Endothelial cell (in vitro differentiated cells): ENCODE measurements around the gene PDZD8. TPM values are rescaled to one million over a fixed set of nuclear protein-coding genes. Genes with fewer than 3 reads are reported as not detected.

ENCODE experiments used
- DNase-seq: peaks from one replicate; pipeline ENCODE4 v3.0.0; 2021; ENCODE audit warnings: low spot score
- H3K27ac Mint-ChIP-seq: one replicate; pipeline ENCODE4 v1.8.0; 2021; ENCODE audit warnings: mixed read lengths, inconsistent platforms; ENCODE audit not compliant: unreplicated experiment
- H3K27me3 Mint-ChIP-seq: one replicate; pipeline ENCODE4 v1.8.0; 2021; ENCODE audit warnings: mild to moderate bottlenecking, moderate library complexity, mixed read lengths, inconsistent platforms; ENCODE audit not compliant: unreplicated experiment
- H3K36me3 Mint-ChIP-seq: one replicate; pipeline ENCODE4 v1.8.0; 2021; ENCODE audit warnings: mild to moderate bottlenecking, low read depth, mixed read lengths, inconsistent platforms; ENCODE audit not compliant: unreplicated experiment
- H3K4me1 Mint-ChIP-seq: one replicate; pipeline ENCODE4 v1.8.0; 2021; ENCODE audit warnings: mild to moderate bottlenecking, mixed read lengths, inconsistent platforms; ENCODE audit not compliant: unreplicated experiment
- H3K4me3 Mint-ChIP-seq: one replicate; pipeline ENCODE4 v1.8.0; 2021; ENCODE audit warnings: mild to moderate bottlenecking, mixed read lengths, inconsistent platforms; ENCODE audit not compliant: unreplicated experiment
- H3K9me3 Mint-ChIP-seq: one replicate; pipeline ENCODE4 v1.8.0; 2021; ENCODE audit warnings: mixed read lengths, inconsistent platforms; ENCODE audit not compliant: unreplicated experiment
- CTCF ChIP-seq: fragments of 200-600 bp; sonication (generic); IDR thresholded peaks from one replicate; pipeline ENCODE4 v1.5.0; 2021; ENCODE audit warnings: antibody characterized with exemption; ENCODE audit not compliant: unreplicated experiment
- total RNA-seq: library from RNA; stranded (reverse); fragmentation: NEBNext Ultra II Directional; extraction: Animal tissue kit (Norgen Biotek cat#: 25700); gene quantifications from one replicate; pipeline ENCODE4 v1.2.1, GENCODE V29; 2021; ENCODE audit not compliant: unreplicated experiment

PDZD8 gene
- total RNA-seq, 1 donor from 2014 or later, result 25.6 TPM

DNA sequence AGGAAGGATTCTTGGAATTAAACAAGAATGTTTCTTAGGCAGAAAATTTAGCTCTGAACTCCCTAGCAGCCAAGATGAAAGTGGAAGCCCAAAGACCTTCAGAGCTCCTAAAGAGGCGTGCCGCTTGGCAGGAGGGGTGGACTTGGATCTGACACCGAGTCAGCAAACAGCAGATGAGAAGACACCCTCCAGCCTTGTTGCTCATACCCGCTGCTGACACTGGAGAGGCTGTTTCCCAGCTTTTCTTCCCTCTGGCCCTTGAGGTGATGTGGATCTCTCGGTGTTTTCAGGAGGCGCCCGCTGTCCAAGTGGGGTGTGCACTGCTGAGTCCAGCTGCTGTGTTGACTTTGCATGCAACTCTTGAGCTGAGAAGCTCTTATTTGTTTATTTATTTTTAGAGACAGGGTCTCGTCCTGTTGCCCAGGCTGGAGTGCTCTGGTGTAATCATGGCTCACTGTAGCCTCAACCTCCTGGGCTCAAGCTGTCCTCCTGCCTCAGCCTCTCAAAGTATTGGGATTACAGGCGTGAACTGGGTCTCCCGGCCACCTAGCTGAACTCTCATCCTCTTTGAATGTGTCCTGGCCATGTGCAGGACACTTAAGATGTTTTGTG is 112.8 kb downstream of the PDZD8 start:
- Mint-ChIP-seq H3K36me3 (no peaks in the 10 kb centered on the region), H3K4me1 (peaks cover 21% of the 10 kb centered on the region), H3K4me3 (no peak overlapping the region), H3K9me3 (no peaks in the 10 kb centered on the region), H3K27ac (no peak overlapping the region), H3K27me3 (peaks cover 3% of the 10 kb centered on the region)
- no peak for DNase-seq
- TF ChIP-seq CTCF, result no peak

DNA sequence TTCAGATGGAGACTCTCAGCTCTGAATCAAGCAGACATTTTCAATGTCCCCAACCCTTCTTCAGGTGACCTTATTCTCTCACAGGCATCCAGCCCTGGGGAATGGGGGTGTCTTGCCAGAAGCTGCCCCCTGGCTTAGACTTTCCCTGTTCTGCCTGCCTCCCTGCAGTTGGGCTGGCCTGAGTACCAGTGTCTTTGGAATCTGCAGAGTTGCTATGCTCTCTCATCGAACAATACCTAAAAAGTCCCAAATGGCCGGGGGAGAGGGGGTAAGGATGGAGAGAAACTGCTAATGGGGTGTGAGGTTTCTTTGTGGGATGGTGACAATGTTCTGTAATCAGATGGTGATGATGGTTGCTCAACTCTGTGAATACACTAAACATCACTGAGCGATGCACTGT is 113.7 kb downstream of the PDZD8 start:
- no peaks in the 10 kb centered on the region for H3K36me3 Mint-ChIP-seq
- no peak overlapping the region for H3K4me3 Mint-ChIP-seq
- H3K4me1 Mint-ChIP-seq, result peaks cover 21% of the 10 kb centered on the region
- DNase-seq, result no peak
- H3K9me3 Mint-ChIP-seq, result no peaks in the 10 kb centered on the region
- peaks cover 3% of the 10 kb centered on the region for H3K27me3 Mint-ChIP-seq
- TF ChIP-seq CTCF, result no peak
- H3K27ac Mint-ChIP-seq, result no peak overlapping the region

GRCh38 chr10:117260084-117260483 is 115.2 kb downstream of the PDZD8 start:
- H3K27ac Mint-ChIP-seq, result no peak overlapping the region
- H3K4me3 Mint-ChIP-seq, result no peak overlapping the region
- no peak for DNase-seq

DNA sequence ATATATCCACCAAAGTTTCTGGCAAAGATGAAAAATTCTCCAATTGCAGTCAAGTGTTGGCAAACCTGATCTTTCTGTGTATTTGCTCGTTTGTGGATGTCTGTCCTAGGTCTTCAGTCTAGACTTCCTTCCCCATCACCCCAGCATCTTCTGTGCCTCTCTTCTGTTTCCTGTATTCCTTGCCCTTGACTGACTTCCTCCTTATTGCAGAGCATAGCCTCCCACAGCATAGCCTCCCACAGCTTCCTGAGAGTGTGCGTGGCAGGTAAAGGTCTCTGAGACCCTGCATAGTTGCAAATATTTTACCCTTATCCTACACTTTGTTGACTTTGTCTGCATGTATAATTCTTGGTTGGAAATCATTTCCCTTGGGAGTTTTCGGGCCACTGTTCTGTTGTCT is 116.0 kb downstream of the PDZD8 start:
- H3K4me3 Mint-ChIP-seq, result no peak overlapping the region
- DNase-seq, result no peak
- no peaks in the 10 kb centered on the region for H3K27me3 Mint-ChIP-seq
- H3K27ac Mint-ChIP-seq, result no peak overlapping the region
- H3K36me3 Mint-ChIP-seq, result no peaks in the 10 kb centered on the region
- H3K9me3 Mint-ChIP-seq, result no peaks in the 10 kb centered on the region
- no peak for TF ChIP-seq CTCF
- H3K4me1 Mint-ChIP-seq, result peaks cover 25% of the 10 kb centered on the region

More at GRCh38 chr10:117260084-117260483, 115.2 kb downstream of the PDZD8 start:
- Mint-ChIP-seq H3K36me3 (no peaks in the 10 kb centered on the region), H3K9me3 (no peaks in the 10 kb centered on the region), H3K27me3 (peaks cover 3% of the 10 kb centered on the region), H3K4me1 (peaks cover 21% of the 10 kb centered on the region)
- no peak for TF ChIP-seq CTCF

DNA sequence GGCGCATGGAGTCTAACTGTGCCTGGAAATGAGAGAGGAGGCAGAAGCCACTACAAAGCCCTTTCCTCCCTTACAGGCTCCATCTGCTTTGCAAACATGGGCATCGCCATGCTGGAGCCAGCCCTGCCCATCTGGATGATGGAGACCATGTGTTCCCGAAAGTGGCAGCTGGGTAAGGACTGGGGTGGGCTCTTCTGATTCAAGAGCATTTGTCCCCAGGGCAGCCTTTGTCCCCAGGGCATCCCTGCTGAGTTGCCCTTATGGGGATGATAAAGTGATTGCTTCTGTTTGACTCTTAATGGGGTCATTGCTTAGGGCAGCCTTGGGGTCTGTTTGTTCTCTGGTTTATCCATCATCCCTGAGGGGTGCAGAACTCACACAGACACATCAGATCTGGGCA is 117.5 kb downstream of the PDZD8 start:
- Mint-ChIP-seq H3K36me3 (no peaks in the 10 kb centered on the region), H3K27me3 (no peaks in the 10 kb centered on the region), H3K9me3 (no peaks in the 10 kb centered on the region), H3K4me1 (peaks cover 25% of the 10 kb centered on the region), H3K27ac (no peak overlapping the region), H3K4me3 (no peak overlapping the region)
- no peak for DNase-seq
- no peak for TF ChIP-seq CTCF
